ENCODE data around the gene GBP3. TPM values are rescaled to one million over a fixed set of nuclear protein-coding genes. Genes with fewer than 3 reads are reported as not detected.

The GBP3 gene
- total and polyA plus RNA-seq, 2 experiments from 2014 or later: 0.13 TPM; not detected in 1

DNA sequence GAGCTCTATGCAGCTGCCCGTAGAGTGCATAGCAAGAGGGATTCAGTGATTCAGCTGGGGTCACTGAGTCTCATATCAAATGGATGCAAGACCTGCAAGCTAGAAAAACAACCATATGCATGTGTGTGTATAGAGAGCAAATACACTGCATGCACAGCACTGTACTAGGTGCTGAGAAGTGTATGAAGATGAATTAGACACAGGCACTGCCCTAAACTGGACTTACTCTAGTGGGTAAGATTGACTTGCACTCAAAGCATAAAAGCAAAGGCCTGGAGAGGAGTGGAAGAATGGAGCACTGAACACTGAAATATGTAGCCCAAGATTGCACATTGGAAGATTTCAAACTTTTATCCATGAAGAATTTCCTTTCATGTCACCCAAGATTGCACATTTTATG, 47.8 kb upstream of the GBP3 start (continued):
- no peak for TF ChIP-seq STAT1 (IDR thresholded peaks at IDR 0.05; ENCODE audit: unreplicated experiment)

DNA sequence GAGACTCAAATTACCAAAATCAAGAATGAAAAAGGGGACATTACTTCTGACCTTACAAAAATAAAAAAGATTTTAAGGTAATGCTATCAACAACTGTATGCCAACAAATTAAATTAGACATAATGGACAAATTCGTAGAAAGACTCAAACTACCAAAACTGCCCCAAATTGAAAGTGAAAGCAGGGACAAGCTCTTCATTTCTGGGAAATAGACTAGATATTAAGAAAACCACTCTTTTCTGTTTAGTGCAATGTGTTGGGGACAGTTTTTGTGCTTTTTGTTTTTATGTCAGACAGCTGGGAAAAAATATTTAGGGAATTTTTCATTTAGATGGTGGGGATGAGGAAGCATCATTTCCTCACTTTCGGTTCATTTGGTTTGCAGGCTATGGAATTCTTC, 47.3 kb upstream of the GBP3 start:
- no peaks in the 10 kb centered on the region for H3K27me3 ChIP-seq (ENCODE audit: insufficient read depth)
- no peak for TF ChIP-seq JUNB (IDR thresholded peaks at IDR 0.05; ENCODE audit: unreplicated experiment)
- no peak for TF ChIP-seq STAT1 (IDR thresholded peaks at IDR 0.05; ENCODE audit: unreplicated experiment)
- TF ChIP-seq EZH2 (IDR thresholded peaks at IDR 0.05; ENCODE audit: low read depth, unreplicated experiment): no peak
- TF ChIP-seq, protein P1, sequence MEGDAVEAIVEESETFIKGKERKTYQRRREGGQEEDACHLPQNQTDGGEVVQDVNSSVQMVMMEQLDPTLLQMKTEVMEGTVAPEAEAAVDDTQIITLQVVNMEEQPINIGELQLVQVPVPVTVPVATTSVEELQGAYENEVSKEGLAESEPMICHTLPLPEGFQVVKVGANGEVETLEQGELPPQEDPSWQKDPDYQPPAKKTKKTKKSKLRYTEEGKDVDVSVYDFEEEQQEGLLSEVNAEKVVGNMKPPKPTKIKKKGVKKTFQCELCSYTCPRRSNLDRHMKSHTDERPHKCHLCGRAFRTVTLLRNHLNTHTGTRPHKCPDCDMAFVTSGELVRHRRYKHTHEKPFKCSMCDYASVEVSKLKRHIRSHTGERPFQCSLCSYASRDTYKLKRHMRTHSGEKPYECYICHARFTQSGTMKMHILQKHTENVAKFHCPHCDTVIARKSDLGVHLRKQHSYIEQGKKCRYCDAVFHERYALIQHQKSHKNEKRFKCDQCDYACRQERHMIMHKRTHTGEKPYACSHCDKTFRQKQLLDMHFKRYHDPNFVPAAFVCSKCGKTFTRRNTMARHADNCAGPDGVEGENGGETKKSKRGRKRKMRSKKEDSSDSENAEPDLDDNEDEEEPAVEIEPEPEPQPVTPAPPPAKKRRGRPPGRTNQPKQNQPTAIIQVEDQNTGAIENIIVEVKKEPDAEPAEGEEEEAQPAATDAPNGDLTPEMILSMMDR (conservative IDR thresholded peaks at IDR 0.05; ENCODE audit: low read depth in 2 of 2): no peak
- TF ChIP-seq, protein P2, sequence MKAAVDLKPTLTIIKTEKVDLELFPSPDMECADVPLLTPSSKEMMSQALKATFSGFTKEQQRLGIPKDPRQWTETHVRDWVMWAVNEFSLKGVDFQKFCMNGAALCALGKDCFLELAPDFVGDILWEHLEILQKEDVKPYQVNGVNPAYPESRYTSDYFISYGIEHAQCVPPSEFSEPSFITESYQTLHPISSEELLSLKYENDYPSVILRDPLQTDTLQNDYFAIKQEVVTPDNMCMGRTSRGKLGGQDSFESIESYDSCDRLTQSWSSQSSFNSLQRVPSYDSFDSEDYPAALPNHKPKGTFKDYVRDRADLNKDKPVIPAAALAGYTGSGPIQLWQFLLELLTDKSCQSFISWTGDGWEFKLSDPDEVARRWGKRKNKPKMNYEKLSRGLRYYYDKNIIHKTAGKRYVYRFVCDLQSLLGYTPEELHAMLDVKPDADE (IDR thresholded peaks at IDR 0.05): no peak
- no peak for TF ChIP-seq CREB1 (CRISPR knock-in tag; IDR thresholded peaks at IDR 0.05; ENCODE audit: low read depth)
- TF ChIP-seq POLR2AphosphoS5 (IDR thresholded peaks at IDR 0.05; ENCODE audit: low read depth): no peak
- TF ChIP-seq, protein P3, sequence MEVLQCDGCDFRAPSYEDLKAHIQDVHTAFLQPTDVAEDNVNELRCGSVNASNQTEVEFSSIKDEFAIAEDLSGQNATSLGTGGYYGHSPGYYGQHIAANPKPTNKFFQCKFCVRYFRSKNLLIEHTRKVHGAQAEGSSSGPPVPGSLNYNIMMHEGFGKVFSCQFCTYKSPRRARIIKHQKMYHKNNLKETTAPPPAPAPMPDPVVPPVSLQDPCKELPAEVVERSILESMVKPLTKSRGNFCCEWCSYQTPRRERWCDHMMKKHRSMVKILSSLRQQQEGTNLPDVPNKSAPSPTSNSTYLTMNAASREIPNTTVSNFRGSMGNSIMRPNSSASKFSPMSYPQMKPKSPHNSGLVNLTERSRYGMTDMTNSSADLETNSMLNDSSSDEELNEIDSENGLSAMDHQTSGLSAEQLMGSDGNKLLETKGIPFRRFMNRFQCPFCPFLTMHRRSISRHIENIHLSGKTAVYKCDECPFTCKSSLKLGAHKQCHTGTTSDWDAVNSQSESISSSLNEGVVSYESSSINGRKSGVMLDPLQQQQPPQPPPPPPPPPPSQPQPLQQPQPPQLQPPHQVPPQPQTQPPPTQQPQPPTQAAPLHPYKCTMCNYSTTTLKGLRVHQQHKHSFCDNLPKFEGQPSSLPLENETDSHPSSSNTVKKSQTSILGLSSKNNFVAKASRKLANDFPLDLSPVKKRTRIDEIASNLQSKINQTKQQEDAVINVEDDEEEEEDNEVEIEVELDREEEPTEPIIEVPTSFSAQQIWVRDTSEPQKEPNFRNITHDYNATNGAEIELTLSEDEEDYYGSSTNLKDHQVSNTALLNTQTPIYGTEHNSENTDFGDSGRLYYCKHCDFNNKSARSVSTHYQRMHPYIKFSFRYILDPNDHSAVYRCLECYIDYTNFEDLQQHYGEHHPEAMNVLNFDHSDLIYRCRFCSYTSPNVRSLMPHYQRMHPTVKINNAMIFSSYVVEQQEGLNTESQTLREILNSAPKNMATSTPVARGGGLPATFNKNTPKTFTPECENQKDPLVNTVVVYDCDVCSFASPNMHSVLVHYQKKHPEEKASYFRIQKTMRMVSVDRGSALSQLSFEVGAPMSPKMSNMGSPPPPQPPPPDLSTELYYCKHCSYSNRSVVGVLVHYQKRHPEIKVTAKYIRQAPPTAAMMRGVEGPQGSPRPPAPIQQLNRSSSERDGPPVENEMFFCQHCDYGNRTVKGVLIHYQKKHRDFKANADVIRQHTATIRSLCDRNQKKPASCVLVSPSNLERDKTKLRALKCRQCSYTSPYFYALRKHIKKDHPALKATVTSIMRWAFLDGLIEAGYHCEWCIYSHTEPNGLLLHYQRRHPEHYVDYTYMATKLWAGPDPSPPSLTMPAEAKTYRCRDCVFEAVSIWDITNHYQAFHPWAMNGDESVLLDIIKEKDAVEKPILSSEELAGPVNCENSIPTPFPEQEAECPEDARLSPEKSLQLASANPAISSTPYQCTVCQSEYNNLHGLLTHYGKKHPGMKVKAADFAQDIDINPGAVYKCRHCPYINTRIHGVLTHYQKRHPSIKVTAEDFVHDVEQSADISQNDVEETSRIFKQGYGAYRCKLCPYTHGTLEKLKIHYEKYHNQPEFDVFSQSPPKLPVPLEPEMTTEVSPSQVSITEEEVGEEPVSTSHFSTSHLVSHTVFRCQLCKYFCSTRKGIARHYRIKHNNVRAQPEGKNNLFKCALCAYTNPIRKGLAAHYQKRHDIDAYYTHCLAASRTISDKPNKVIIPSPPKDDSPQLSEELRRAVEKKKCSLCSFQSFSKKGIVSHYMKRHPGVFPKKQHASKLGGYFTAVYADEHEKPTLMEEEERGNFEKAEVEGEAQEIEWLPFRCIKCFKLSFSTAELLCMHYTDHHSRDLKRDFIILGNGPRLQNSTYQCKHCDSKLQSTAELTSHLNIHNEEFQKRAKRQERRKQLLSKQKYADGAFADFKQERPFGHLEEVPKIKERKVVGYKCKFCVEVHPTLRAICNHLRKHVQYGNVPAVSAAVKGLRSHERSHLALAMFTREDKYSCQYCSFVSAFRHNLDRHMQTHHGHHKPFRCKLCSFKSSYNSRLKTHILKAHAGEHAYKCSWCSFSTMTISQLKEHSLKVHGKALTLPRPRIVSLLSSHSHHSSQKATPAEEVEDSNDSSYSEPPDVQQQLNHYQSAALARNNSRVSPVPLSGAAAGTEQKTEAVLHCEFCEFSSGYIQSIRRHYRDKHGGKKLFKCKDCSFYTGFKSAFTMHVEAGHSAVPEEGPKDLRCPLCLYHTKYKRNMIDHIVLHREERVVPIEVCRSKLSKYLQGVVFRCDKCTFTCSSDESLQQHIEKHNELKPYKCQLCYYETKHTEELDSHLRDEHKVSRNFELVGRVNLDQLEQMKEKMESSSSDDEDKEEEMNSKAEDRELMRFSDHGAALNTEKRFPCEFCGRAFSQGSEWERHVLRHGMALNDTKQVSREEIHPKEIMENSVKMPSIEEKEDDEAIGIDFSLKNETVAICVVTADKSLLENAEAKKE (CRISPR knock-in tag; IDR thresholded peaks at IDR 0.05): no peak
- no peak for TF ChIP-seq ZNF331 (CRISPR knock-in tag; IDR thresholded peaks at IDR 0.05; ENCODE audit: low read depth)
- TF ChIP-seq EZH2phosphoT487 (IDR thresholded peaks at IDR 0.05; ENCODE audit: unreplicated experiment): no peak
- TF ChIP-seq NANOG (IDR thresholded peaks at IDR 0.05; ENCODE audit: borderline replicate concordance): no peak
- TF ChIP-seq, protein P4, sequence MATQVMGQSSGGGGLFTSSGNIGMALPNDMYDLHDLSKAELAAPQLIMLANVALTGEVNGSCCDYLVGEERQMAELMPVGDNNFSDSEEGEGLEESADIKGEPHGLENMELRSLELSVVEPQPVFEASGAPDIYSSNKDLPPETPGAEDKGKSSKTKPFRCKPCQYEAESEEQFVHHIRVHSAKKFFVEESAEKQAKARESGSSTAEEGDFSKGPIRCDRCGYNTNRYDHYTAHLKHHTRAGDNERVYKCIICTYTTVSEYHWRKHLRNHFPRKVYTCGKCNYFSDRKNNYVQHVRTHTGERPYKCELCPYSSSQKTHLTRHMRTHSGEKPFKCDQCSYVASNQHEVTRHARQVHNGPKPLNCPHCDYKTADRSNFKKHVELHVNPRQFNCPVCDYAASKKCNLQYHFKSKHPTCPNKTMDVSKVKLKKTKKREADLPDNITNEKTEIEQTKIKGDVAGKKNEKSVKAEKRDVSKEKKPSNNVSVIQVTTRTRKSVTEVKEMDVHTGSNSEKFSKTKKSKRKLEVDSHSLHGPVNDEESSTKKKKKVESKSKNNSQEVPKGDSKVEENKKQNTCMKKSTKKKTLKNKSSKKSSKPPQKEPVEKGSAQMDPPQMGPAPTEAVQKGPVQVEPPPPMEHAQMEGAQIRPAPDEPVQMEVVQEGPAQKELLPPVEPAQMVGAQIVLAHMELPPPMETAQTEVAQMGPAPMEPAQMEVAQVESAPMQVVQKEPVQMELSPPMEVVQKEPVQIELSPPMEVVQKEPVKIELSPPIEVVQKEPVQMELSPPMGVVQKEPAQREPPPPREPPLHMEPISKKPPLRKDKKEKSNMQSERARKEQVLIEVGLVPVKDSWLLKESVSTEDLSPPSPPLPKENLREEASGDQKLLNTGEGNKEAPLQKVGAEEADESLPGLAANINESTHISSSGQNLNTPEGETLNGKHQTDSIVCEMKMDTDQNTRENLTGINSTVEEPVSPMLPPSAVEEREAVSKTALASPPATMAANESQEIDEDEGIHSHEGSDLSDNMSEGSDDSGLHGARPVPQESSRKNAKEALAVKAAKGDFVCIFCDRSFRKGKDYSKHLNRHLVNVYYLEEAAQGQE (IDR thresholded peaks at IDR 0.05; ENCODE audit: unreplicated experiment): no peak
- no peak for TF ChIP-seq ZNF114 (CRISPR knock-in tag; IDR thresholded peaks at IDR 0.05)
- H3K4me2 ChIP-seq: no peak overlapping the region
- ATAC-seq (no peak), DNase-seq (ENCODE audit: low spot score) (no peak)
- no peak overlapping the region for H3K27ac Mint-ChIP-seq
- no peaks in the 10 kb centered on the region for H3K9me2 ChIP-seq (ENCODE audit: insufficient read depth)
- no peaks in the 10 kb centered on the region for H3K4me1 ChIP-seq (ENCODE audit: insufficient read depth)
- no peaks in the 10 kb centered on the region for H3F3A ChIP-seq (replicated peaks; ENCODE audit: low read depth)
- H3K36me3 ChIP-seq (ENCODE audit: insufficient read depth): no peaks in the 10 kb centered on the region
- H3K4me1 Mint-ChIP-seq: no peaks in the 10 kb centered on the region
- H3K4me3 Mint-ChIP-seq: no peak overlapping the region
- H3K9me3 Mint-ChIP-seq: peaks cover 3% of the 10 kb centered on the region; the same call in 2 of the 3 replicates
- no peaks in the 10 kb centered on the region for H4K20me1 ChIP-seq (replicated peaks; ENCODE audit: insufficient read depth)
- no peak overlapping the region for H3K4me3 ChIP-seq
- no peak overlapping the region for H3K27ac ChIP-seq (ENCODE audit: low read depth)
- no peaks in the 10 kb centered on the region for H3K36me3 Mint-ChIP-seq (ENCODE audit: low read depth)
- H3K27me3 Mint-ChIP-seq (ENCODE audit: insufficient read depth, low read depth, poor library complexity): peaks cover 4% of the 10 kb centered on the region
- H2AFZ ChIP-seq: no peak overlapping the region
- no peaks in the 10 kb centered on the region for H3K79me2 ChIP-seq (replicated peaks; ENCODE audit: insufficient read depth)
